Panc1 (cell line): ENCODE measurements around the gene EPHB2. TPM values are rescaled to one million over a fixed set of nuclear protein-coding genes. Genes with fewer than 3 reads are reported as not detected.

ENCODE experiments used
- ATAC-seq: fragments of 200-7000 bp; cut with Tn5 transposase; 2 replicates; pipeline ENCODE4 v1.9.1; 2020; ENCODE audit warnings: mild to moderate bottlenecking, moderate library complexity
- BruUV-seq: library from RNA; stranded (reverse); fragments of 400-500 nt; replicated peaks from 2 replicates; lab custom pipeline; 2021; lab: Mats Ljungman, UMichigan
- CTCF ChIA-PET: fragments of 300-600 bp; sonication (Branson Sonifier 250); formaldehyde crosslinking; loops from one replicate; lab custom pipeline; 2022; ENCODE audit warnings: antibody characterized with exemption; lab: Charles Lee
- POLR2A ChIA-PET: fragments of 300-600 bp; sonication (Branson Sonifier 250); formaldehyde crosslinking; loops from one replicate; lab custom pipeline; 2022; ENCODE audit warnings: antibody characterized with exemption; lab: Charles Lee
- DNase-seq: peaks from one replicate; pipeline ENCODE4 v3.0.0-alpha.2; 2010; ENCODE audit warnings: low read depth, low spot score
- H3K27ac ChIP-seq: 2 replicates; pipeline ENCODE4 v1.5.1; 2011; ENCODE audit warnings: mild to moderate bottlenecking, low read length, inconsistent platforms
- H3K27me3 ChIP-seq: fragments of 200-500 bp; sonication (Bioruptor generic); 2 replicates; pipeline ENCODE4 v1.6.0; 2014; ENCODE audit warnings: low read length, inconsistent platforms; ENCODE audit not compliant: control insufficient read depth, insufficient read depth
- H3K36me3 ChIP-seq: fragments of 200-500 bp; sonication (Bioruptor generic); 2 replicates; pipeline ENCODE4 v1.5.1; 2014; ENCODE audit warnings: inconsistent platforms, mild to moderate bottlenecking, low read length, moderate library complexity; ENCODE audit not compliant: control insufficient read depth, insufficient read depth
- H3K4me1 ChIP-seq: 2 replicates; pipeline ENCODE4 v1.5.1; 2011; ENCODE audit warnings: inconsistent platforms, mild to moderate bottlenecking, low read length, moderate library complexity; ENCODE audit not compliant: control insufficient read depth, insufficient read depth
- H3K4me3 ChIP-seq, 2 experiments: 2 replicates each; pipeline ENCODE4 v1.5.1; 2011 to 2012; ENCODE audit warnings: low read depth in 2 of 2, low read length in 2 of 2, mild to moderate bottlenecking in 2 of 2, inconsistent platforms in 1 of 2, moderate library complexity in 1 of 2
- H3K9me3 ChIP-seq: fragments of 200-500 bp; sonication (Bioruptor generic); 2 replicates; pipeline ENCODE4 v1.5.1; 2014; ENCODE audit warnings: low read depth, mild to moderate bottlenecking, inconsistent platforms, low read length, moderate library complexity; ENCODE audit not compliant: control insufficient read depth, insufficient read depth
- POLR2AphosphoS5 ChIP-seq: IDR thresholded peaks from 2 replicates; pipeline ENCODE4 v1.6.1; 2012; ENCODE audit warnings: mild to moderate bottlenecking, low read depth, low read length, moderate library complexity
- SIN3A ChIP-seq: IDR thresholded peaks from 2 replicates; pipeline ENCODE4 v1.6.1; 2012; ENCODE audit warnings: low read depth, mild to moderate bottlenecking, low read length, moderate library complexity, borderline replicate concordance; ENCODE audit not compliant: insufficient read depth
- TCF7L2 ChIP-seq: IDR thresholded peaks from 2 replicates; pipeline ENCODE4 v1.6.1; 2011; ENCODE audit warnings: mild to moderate bottlenecking, low read depth, low read length, inconsistent platforms
- in situ Hi-C: cut with HindIII; loops from 2 replicates; pipeline ENCODE4 v1.10.0; 2016; ENCODE audit warnings: low sequenced_read_pairs, low pct_unique_long_range_greater_than_20kb
- intact Hi-C: fragments of 100-400 bp; cut with micrococcal nuclease; formaldehyde crosslinking; loops from one replicate; pipeline ENCODE4 v1.10.0; 2022; ENCODE audit not compliant: unreplicated experiment
- total RNA-seq: library from RNA; stranded (reverse); gene quantifications from one replicate; pipeline ENCODE4 v1.2.1, GENCODE V29; 2021; ENCODE audit not compliant: unreplicated experiment
- TF ChIP-seq, protein P1 (sequence below), 2 experiments: IDR thresholded peaks; 2 replicates each; pipeline ENCODE4 v1.6.1; 2011 to 2012; ENCODE audit warnings: low read depth in 2 of 2, control low read depth in 1 of 2, low read length in 1 of 2, mild to moderate bottlenecking in 1 of 2, moderate library complexity in 1 of 2; ENCODE audit not compliant: insufficient read depth in 1 of 2
- TF ChIP-seq, protein P2 (sequence below): fragments of 450-650 bp; IDR thresholded peaks from 2 replicates; pipeline ENCODE4 v1.5.1; 2017; ENCODE audit warnings: mild to moderate bottlenecking

EPHB2 gene
- total RNA-seq, 1 experiment from 2014 or later: 29.0 TPM

DNA sequence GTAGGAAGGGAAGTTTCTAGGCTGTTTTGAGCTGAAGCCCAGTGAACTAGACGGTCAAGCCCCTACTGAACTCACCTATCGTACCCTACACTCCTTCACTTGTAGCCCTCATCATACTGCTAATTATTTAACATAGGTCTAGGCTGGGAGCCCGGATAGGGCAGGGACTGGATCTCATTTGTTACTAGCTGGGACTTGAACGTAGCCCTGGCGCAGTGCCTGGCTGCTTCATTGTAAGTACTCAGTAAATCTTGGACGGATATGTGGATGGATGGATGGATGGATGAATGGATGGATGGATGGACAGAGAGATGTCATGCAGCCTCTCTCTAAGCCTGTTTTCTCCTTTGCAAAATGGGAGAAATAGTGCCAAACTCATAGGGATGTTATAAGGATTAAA, 129.2 kb downstream of the EPHB2 start:
- no TSS peak for BruUV-seq
- Histone ChIP-seq H3K27me3 (no peaks in the 10 kb centered on the region), H3K36me3 (no peaks in the 10 kb centered on the region), H3K4me1 (no peaks in the 10 kb centered on the region), H3K27ac (no peak overlapping the region), H3K9me3 (no peaks in the 10 kb centered on the region), H3K4me3 (no peak overlapping the region)
- no peak for ATAC-seq
- TF ChIP-seq, protein P1, sequence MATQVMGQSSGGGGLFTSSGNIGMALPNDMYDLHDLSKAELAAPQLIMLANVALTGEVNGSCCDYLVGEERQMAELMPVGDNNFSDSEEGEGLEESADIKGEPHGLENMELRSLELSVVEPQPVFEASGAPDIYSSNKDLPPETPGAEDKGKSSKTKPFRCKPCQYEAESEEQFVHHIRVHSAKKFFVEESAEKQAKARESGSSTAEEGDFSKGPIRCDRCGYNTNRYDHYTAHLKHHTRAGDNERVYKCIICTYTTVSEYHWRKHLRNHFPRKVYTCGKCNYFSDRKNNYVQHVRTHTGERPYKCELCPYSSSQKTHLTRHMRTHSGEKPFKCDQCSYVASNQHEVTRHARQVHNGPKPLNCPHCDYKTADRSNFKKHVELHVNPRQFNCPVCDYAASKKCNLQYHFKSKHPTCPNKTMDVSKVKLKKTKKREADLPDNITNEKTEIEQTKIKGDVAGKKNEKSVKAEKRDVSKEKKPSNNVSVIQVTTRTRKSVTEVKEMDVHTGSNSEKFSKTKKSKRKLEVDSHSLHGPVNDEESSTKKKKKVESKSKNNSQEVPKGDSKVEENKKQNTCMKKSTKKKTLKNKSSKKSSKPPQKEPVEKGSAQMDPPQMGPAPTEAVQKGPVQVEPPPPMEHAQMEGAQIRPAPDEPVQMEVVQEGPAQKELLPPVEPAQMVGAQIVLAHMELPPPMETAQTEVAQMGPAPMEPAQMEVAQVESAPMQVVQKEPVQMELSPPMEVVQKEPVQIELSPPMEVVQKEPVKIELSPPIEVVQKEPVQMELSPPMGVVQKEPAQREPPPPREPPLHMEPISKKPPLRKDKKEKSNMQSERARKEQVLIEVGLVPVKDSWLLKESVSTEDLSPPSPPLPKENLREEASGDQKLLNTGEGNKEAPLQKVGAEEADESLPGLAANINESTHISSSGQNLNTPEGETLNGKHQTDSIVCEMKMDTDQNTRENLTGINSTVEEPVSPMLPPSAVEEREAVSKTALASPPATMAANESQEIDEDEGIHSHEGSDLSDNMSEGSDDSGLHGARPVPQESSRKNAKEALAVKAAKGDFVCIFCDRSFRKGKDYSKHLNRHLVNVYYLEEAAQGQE (IDR thresholded peaks at IDR 0.05; ENCODE audit: insufficient read depth in 1 of 2, low read depth in 2 of 2, low read length in 1 of 2): no peak
- TF ChIP-seq SIN3A: no peak
- ChIA-PET CTCF (no interaction called here), POLR2A (no interaction called here)
- in situ Hi-C loops (no loop called here), intact Hi-C loops (no loop called here)
- no peak for DNase-seq

DNA sequence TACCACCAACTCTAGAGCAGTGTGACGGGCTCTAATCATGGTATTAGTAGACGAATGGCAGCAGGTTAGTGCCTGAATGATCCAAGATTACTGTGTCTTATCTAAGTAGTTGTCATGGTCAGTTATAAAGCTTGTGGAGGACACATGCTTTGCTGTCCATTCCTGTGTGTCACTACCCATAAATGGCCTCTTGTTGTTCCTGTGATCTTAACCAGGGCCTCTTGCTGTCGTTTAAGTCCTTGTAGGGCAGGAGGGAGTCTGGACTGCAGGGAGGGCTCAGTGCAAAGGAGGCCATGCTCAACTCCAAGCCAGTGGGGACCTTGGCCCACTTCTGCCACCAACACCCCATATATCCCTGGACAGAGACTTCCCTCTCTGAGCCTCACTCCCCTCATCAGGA, 130.5 kb downstream of the EPHB2 start:
- Histone ChIP-seq H3K4me1 (no peaks in the 10 kb centered on the region), H3K27ac (no peak overlapping the region), H3K9me3 (no peaks in the 10 kb centered on the region), H3K4me3 (no peak overlapping the region), H3K27me3 (no peaks in the 10 kb centered on the region), H3K36me3 (no peaks in the 10 kb centered on the region)
- no TSS peak for BruUV-seq
- POLR2A ChIA-PET: no interaction called here
- in situ Hi-C loops: no loop called here
- intact Hi-C loops: no loop called here
- ATAC-seq: no peak
- CTCF ChIA-PET: no interaction called here
- TF ChIP-seq POLR2AphosphoS5 (no peak), SIN3A (no peak), TCF7L2 (no peak)
- TF ChIP-seq, protein P2, sequence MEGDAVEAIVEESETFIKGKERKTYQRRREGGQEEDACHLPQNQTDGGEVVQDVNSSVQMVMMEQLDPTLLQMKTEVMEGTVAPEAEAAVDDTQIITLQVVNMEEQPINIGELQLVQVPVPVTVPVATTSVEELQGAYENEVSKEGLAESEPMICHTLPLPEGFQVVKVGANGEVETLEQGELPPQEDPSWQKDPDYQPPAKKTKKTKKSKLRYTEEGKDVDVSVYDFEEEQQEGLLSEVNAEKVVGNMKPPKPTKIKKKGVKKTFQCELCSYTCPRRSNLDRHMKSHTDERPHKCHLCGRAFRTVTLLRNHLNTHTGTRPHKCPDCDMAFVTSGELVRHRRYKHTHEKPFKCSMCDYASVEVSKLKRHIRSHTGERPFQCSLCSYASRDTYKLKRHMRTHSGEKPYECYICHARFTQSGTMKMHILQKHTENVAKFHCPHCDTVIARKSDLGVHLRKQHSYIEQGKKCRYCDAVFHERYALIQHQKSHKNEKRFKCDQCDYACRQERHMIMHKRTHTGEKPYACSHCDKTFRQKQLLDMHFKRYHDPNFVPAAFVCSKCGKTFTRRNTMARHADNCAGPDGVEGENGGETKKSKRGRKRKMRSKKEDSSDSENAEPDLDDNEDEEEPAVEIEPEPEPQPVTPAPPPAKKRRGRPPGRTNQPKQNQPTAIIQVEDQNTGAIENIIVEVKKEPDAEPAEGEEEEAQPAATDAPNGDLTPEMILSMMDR: no peak
- TF ChIP-seq, protein P1 (IDR thresholded peaks at IDR 0.05; ENCODE audit: insufficient read depth in 1 of 2, low read depth in 2 of 2, low read length in 1 of 2): no peak
- DNase-seq: no peak
